Body of pancreas (tissue), 4 donors: ENCODE data around the gene SLC66A1.

Experiments
- POLR2A ChIP-seq, 3 donors: fragments of 450-650 bp; IDR thresholded peaks; one replicate each; pipeline ENCODE4 v1.6.1; 2016; ENCODE audit warnings: antibody characterized with exemption in 3 of 3, mild to moderate bottlenecking in 2 of 3
- TF ChIP-seq, protein P1 (sequence below), 7 experiments: fragments of 450-650 bp in 4 of 7; fragments of 200-600 bp in 3 of 7; sonication (generic) in 3 of 7; IDR thresholded peaks; one replicate each; pipeline ENCODE4 v1.5.1; 2016 to 2019; ENCODE audit warnings: antibody characterized with exemption in 7 of 7

DNA sequence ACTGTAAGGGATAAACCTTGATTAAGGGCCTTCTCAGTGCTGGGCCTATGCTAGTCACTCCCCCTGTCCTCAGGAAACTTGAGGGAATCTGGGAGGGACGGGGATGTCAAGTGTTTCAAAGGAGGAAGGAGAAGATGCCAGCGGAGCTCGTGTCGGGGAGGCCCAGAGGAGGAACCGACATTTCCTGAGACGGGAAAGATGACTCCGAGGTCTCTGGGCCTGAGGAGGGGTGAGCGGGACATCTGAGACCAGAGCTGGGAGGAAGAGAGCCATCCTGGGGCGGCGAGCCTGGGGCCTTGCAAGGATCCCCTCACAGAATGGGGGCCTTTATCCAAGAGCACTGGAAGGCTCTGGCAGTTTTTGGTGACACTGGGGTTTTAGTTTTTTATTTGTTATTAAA lies 10.4 kb downstream of the SLC66A1 start:
- TF ChIP-seq, protein P1, sequence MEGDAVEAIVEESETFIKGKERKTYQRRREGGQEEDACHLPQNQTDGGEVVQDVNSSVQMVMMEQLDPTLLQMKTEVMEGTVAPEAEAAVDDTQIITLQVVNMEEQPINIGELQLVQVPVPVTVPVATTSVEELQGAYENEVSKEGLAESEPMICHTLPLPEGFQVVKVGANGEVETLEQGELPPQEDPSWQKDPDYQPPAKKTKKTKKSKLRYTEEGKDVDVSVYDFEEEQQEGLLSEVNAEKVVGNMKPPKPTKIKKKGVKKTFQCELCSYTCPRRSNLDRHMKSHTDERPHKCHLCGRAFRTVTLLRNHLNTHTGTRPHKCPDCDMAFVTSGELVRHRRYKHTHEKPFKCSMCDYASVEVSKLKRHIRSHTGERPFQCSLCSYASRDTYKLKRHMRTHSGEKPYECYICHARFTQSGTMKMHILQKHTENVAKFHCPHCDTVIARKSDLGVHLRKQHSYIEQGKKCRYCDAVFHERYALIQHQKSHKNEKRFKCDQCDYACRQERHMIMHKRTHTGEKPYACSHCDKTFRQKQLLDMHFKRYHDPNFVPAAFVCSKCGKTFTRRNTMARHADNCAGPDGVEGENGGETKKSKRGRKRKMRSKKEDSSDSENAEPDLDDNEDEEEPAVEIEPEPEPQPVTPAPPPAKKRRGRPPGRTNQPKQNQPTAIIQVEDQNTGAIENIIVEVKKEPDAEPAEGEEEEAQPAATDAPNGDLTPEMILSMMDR (IDR thresholded peaks at IDR 0.05) = no peak
- TF ChIP-seq POLR2A (IDR thresholded peaks at IDR 0.05) = no peak
